ENCODE measurements around the gene FLG2. TPM values are rescaled to one million over a fixed set of nuclear protein-coding genes. Genes with fewer than 3 reads are reported as not detected.

FLG2 gene
- total RNA-seq, 1 donor from 2014 or later, result not detected

DNA sequence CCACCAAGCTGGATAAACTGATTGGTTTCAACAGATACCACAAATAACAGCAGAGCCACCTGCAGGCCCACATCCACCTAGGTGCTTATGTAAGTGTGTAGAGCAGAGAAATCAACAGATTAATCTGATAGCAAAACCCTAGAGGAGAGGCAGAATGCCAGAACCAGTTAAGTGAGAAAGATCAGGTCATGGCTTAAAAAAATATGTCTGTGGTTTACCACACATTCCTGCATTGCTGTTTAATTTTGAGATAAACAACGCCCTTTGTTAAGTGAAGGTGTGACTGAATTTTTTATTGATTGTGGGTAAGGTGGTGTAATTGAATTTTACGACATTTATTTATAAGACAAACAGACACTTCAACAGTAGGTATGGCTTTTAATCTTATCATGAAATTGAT is 33.1 kb upstream of the FLG2 start:
- TF ChIP-seq, protein P1, sequence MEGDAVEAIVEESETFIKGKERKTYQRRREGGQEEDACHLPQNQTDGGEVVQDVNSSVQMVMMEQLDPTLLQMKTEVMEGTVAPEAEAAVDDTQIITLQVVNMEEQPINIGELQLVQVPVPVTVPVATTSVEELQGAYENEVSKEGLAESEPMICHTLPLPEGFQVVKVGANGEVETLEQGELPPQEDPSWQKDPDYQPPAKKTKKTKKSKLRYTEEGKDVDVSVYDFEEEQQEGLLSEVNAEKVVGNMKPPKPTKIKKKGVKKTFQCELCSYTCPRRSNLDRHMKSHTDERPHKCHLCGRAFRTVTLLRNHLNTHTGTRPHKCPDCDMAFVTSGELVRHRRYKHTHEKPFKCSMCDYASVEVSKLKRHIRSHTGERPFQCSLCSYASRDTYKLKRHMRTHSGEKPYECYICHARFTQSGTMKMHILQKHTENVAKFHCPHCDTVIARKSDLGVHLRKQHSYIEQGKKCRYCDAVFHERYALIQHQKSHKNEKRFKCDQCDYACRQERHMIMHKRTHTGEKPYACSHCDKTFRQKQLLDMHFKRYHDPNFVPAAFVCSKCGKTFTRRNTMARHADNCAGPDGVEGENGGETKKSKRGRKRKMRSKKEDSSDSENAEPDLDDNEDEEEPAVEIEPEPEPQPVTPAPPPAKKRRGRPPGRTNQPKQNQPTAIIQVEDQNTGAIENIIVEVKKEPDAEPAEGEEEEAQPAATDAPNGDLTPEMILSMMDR (IDR thresholded peaks at IDR 0.05), result no peak
- no peaks in the 10 kb centered on the region for H3K27me3 Mint-ChIP-seq (ENCODE audit: unreplicated experiment)
- peaks cover 4% of the 10 kb centered on the region for H3K9me3 Mint-ChIP-seq (ENCODE audit: unreplicated experiment)
- H3K4me1 Mint-ChIP-seq (ENCODE audit: unreplicated experiment), result no peaks in the 10 kb centered on the region
- H3K27ac Mint-ChIP-seq (ENCODE audit: unreplicated experiment), result no peak overlapping the region
- no peak for DNase-seq (ENCODE audit: extremely low spot score, unreplicated experiment)
- no peaks in the 10 kb centered on the region for H3K36me3 Mint-ChIP-seq (ENCODE audit: unreplicated experiment)
- H3K4me3 Mint-ChIP-seq (ENCODE audit: unreplicated experiment), result no peak overlapping the region

DNA sequence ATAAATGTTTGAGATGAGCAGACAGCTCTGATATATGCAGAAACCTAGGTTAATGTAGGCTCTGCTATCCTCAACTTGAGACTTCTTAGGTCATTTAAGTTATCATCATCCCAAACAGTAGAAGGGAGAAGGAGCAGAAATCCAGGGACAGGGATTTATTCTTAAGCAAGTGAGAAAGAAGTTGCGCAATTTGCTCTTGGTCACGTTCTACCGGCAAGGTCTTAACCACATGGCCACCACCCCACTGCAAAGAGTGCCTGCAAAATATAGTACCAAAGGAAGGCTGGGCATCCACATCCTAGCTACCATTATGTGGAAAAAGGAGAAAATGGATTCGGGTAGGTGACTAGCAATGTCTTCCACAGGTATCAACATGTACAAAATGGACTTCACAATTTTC is 29.1 kb upstream of the FLG2 start:
- no peaks in the 10 kb centered on the region for H3K4me1 Mint-ChIP-seq (ENCODE audit: unreplicated experiment)
- no peak overlapping the region for H3K4me3 Mint-ChIP-seq (ENCODE audit: unreplicated experiment)
- TF ChIP-seq, protein P1 (IDR thresholded peaks at IDR 0.05), result no peak
- H3K9me3 Mint-ChIP-seq (ENCODE audit: unreplicated experiment), result peaks cover 19% of the 10 kb centered on the region
- no peaks in the 10 kb centered on the region for H3K27me3 Mint-ChIP-seq (ENCODE audit: unreplicated experiment)
- DNase-seq (ENCODE audit: extremely low spot score, unreplicated experiment), result no peak
- H3K36me3 Mint-ChIP-seq (ENCODE audit: unreplicated experiment), result no peaks in the 10 kb centered on the region
- no peak overlapping the region for H3K27ac Mint-ChIP-seq (ENCODE audit: unreplicated experiment)

DNA sequence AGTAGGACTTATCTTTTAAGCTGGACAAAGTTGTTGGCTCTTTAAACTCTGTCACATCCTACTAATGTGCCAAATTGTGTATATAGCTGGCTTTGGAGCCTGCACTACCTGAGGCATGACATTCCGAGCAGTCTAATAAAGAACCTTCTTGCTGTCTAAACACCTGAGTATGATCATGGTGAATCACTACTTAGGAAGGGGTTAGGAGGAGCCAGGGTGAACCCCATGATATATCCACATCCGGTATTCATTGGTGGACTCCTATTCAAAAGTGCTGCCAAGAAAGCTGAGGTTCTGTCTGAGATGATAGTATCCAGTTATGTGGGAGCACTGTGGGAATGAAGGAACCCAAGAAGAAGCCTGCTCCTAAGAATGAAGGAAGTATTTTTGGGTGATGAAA is 27.1 kb upstream of the FLG2 start:
- TF ChIP-seq, protein P1 (IDR thresholded peaks at IDR 0.05), result no peak
- Mint-ChIP-seq H3K36me3 (ENCODE audit: unreplicated experiment) (no peaks in the 10 kb centered on the region), H3K4me1 (ENCODE audit: unreplicated experiment) (no peaks in the 10 kb centered on the region), H3K9me3 (ENCODE audit: unreplicated experiment) (peaks cover 24% of the 10 kb centered on the region), H3K4me3 (ENCODE audit: unreplicated experiment) (no peak overlapping the region), H3K27ac (ENCODE audit: unreplicated experiment) (no peak overlapping the region), H3K27me3 (ENCODE audit: unreplicated experiment) (no peaks in the 10 kb centered on the region)
- no peak for DNase-seq (ENCODE audit: extremely low spot score, unreplicated experiment)

DNA sequence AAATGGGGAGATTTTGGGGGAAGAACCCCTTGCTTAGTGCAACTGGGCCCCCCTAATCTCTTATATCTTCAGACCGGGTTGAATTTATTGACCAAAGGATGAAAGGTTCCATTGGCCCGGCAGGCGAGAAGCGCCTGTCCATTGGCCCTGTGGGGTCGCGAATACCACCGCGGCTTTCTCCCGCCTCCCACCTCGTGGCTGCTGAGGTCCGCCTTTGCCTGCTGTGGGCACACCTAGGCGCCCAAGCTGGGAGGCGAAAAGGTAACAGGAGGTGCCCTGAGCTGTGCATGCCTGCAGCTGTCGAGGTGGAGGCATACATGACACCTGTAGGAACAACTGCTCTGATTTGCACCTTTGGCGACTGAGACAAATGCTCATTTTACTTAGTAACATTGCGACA is 21.1 kb upstream of the FLG2 start:
- no peak for DNase-seq (ENCODE audit: extremely low spot score, unreplicated experiment)
- Mint-ChIP-seq H3K9me3 (ENCODE audit: unreplicated experiment) (peaks cover 22% of the 10 kb centered on the region), H3K27ac (ENCODE audit: unreplicated experiment) (no peak overlapping the region), H3K4me3 (ENCODE audit: unreplicated experiment) (no peak overlapping the region), H3K27me3 (ENCODE audit: unreplicated experiment) (no peaks in the 10 kb centered on the region), H3K4me1 (ENCODE audit: unreplicated experiment) (no peaks in the 10 kb centered on the region), H3K36me3 (ENCODE audit: unreplicated experiment) (no peaks in the 10 kb centered on the region)
- TF ChIP-seq, protein P1 (IDR thresholded peaks at IDR 0.05), result no peak

- Mint-ChIP-seq H3K36me3 (ENCODE audit: unreplicated experiment) (no peaks in the 10 kb centered on the region), H3K4me3 (ENCODE audit: unreplicated experiment) (no peak overlapping the region), H3K9me3 (ENCODE audit: unreplicated experiment) (peaks cover 12% of the 10 kb centered on the region), H3K27ac (ENCODE audit: unreplicated experiment) (no peak overlapping the region), H3K27me3 (ENCODE audit: unreplicated experiment) (no peaks in the 10 kb centered on the region), H3K4me1 (ENCODE audit: unreplicated experiment) (no peaks in the 10 kb centered on the region)
- TF ChIP-seq, protein P1 (IDR thresholded peaks at IDR 0.05), result no peak
- no peak for DNase-seq (ENCODE audit: extremely low spot score, unreplicated experiment)
These were observed 14.6 kb upstream of the FLG2 start for GRCh38 chr1:152374451-152374850.

Data from osteocyte (in vitro differentiated cells).